HCT116 (cell line): ENCODE measurements around the gene LUZP2. TPM values are rescaled to one million over a fixed set of nuclear protein-coding genes. Genes with fewer than 3 reads are reported as not detected.

Source experiments
- ATAC-seq: fragments of 200-7000 bp; cut with Tn5 transposase; 2 replicates; pipeline ENCODE4 v1.9.1; 2020; ENCODE audit warnings: mild to moderate bottlenecking, moderate library complexity
- BruUV-seq: library from RNA; stranded (reverse); fragments of 400-500 nt; replicated peaks from 2 replicates; lab custom pipeline; 2021; lab: Mats Ljungman, UMichigan
- CTCF ChIA-PET: fragments of 300-600 bp; sonication (Branson Sonifier 250); formaldehyde crosslinking; loops from one replicate; lab custom pipeline; 2021; ENCODE audit warnings: antibody characterized with exemption; lab: Charles Lee
- POLR2A ChIA-PET: fragments of 300-600, 350-600 bp; sonication (Branson Sonifier 250); formaldehyde crosslinking; loops from one replicate; lab custom pipeline; 2021; ENCODE audit warnings: antibody characterized with exemption; lab: Charles Lee
- RAD21 ChIA-PET, 2 experiments: fragments of 300-600 bp; sonication (Branson Sonifier 250); formaldehyde crosslinking; loops; one replicate each; lab custom pipeline; 2023; ENCODE audit warnings: low total read pairs in 2 of 2; ENCODE audit not compliant: uncharacterized antibody in 2 of 2, unreplicated experiment in 2 of 2, low non-redundant PET in 1 of 2; lab: Charles Lee
- DNase-seq: peaks from one replicate; pipeline ENCODE4 v3.0.0-alpha.2; 2010; ENCODE audit warnings: low read depth, low spot score
- H2AFZ ChIP-seq: fragments of 200-600 bp; shearing (Covaris generic), sonication (generic); 2 replicates; pipeline ENCODE4 v1.6.1; 2017; ENCODE audit warnings: low read depth, mixed run types, mixed read lengths, antibody characterized with exemption, low read length; ENCODE audit not compliant: poor library complexity, severe bottlenecking
- H3K27ac ChIP-seq: 2 replicates; pipeline ENCODE4 v1.5.1; 2012; ENCODE audit warnings: low read depth, low read length
- H3K27me3 ChIP-seq: fragments of 200-600 bp; sonication (generic); 2 replicates; pipeline ENCODE4 v1.6.1; 2016; ENCODE audit warnings: mixed run types, low read length, mixed read lengths; ENCODE audit not compliant: insufficient read depth
- H3K36me3 ChIP-seq, 2 experiments: fragments of 200-500 bp in 1 of 2; fragments of 200-600 bp in 1 of 2; sonication (Bioruptor generic) in 1 of 2; sonication (generic) in 1 of 2; 2 replicates each; pipeline versions ENCODE4 v1.5.1 to v1.6.1; 2014 to 2016; ENCODE audit warnings: low read length in 2 of 2, inconsistent platforms in 1 of 2, mixed read lengths in 1 of 2, mixed run types in 1 of 2; ENCODE audit not compliant: insufficient read depth in 2 of 2, control insufficient read depth in 1 of 2
- H3K4me1 ChIP-seq, 2 experiments: fragments of 200-600 bp in 1 of 2; sonication (generic) in 1 of 2; 2 replicates each; pipeline versions ENCODE4 v1.5.1 to v1.6.1; 2012 to 2017; ENCODE audit warnings: low read length in 2 of 2, inconsistent platforms in 1 of 2, mild to moderate bottlenecking in 1 of 2, mixed read lengths in 1 of 2, mixed run types in 1 of 2, moderate library complexity in 1 of 2; ENCODE audit not compliant: insufficient read depth in 2 of 2, control insufficient read depth in 1 of 2
- H3K4me2 ChIP-seq: fragments of 200-600 bp; sonication (generic); 2 replicates; pipeline ENCODE4 v1.6.1; 2017; ENCODE audit warnings: mixed run types, low read length, mixed read lengths
- H3K4me3 ChIP-seq, 2 experiments: fragments of 200-600 bp in 1 of 2; sonication (generic) in 1 of 2; replicated peaks in 1 of 2; 2 replicates each; pipeline ENCODE4 v1.5.1; 2011 to 2016; ENCODE audit warnings: low read length in 2 of 2, control low read depth in 1 of 2, low read depth in 1 of 2, mild to moderate bottlenecking in 1 of 2, mixed read lengths in 1 of 2, mixed run types in 1 of 2
- H3K79me2 ChIP-seq: fragments of 200-600 bp; sonication (generic); 2 replicates; pipeline ENCODE4 v1.6.1; 2017; ENCODE audit warnings: mild to moderate bottlenecking, mixed run types, low read length, moderate library complexity, mixed read lengths; ENCODE audit not compliant: insufficient read depth
- H3K9ac ChIP-seq: fragments of 200-600 bp; sonication (generic); 2 replicates; pipeline ENCODE4 v1.6.1; 2016; ENCODE audit warnings: low read length, mixed read lengths
- H3K9me2 ChIP-seq: fragments of 200-600 bp; sonication (generic), shearing (Covaris generic); 2 replicates; pipeline ENCODE4 v1.6.1; 2017; ENCODE audit warnings: mixed run types, mild to moderate bottlenecking, moderate library complexity; ENCODE audit not compliant: insufficient read depth
- H3K9me3 ChIP-seq, 2 experiments: fragments of 200-500 bp in 1 of 2; fragments of 200-600 bp in 1 of 2; sonication (Bioruptor generic) in 1 of 2; sonication (generic) in 1 of 2; 2 replicates each; pipeline ENCODE4 v1.6.1; 2014 to 2017; ENCODE audit warnings: low read length in 2 of 2, mixed read lengths in 2 of 2, inconsistent platforms in 1 of 2, low read depth in 1 of 2, mild to moderate bottlenecking in 1 of 2, mixed run types in 1 of 2, moderate library complexity in 1 of 2; ENCODE audit not compliant: control insufficient read depth in 1 of 2, insufficient read depth in 1 of 2
- H4K20me1 ChIP-seq: fragments of 200-600 bp; sonication (generic), shearing (Covaris generic); 2 replicates; pipeline ENCODE4 v1.6.1; 2017; ENCODE audit warnings: mixed run types, mild to moderate bottlenecking, moderate library complexity; ENCODE audit not compliant: insufficient read depth
- CEBPB ChIP-seq: IDR thresholded peaks from 2 replicates; pipeline ENCODE4 v1.6.1; 2012; ENCODE audit warnings: low read depth
- ELF1 ChIP-seq: IDR thresholded peaks from 2 replicates; pipeline ENCODE4 v1.6.1; 2012; ENCODE audit warnings: low read depth, borderline replicate concordance
- EZH2 ChIP-seq: fragments of 200-600 bp; sonication (generic); IDR thresholded peaks from 2 replicates; pipeline ENCODE4 v1.6.1; 2017; ENCODE audit warnings: antibody characterized with exemption, mixed run types
- FOSL1 ChIP-seq: IDR thresholded peaks from 2 replicates; pipeline ENCODE4 v1.6.1; 2012; ENCODE audit warnings: low read depth
- POLR2AphosphoS5 ChIP-seq: IDR thresholded peaks from 2 replicates; pipeline ENCODE4 v1.6.1; 2011; ENCODE audit warnings: mild to moderate bottlenecking, low read depth, low read length, moderate library complexity
- SIN3A ChIP-seq: IDR thresholded peaks from 2 replicates; pipeline ENCODE4 v1.6.1; 2012; ENCODE audit warnings: low read depth
- intact Hi-C: fragments of 100-400 bp; cut with micrococcal nuclease; formaldehyde crosslinking; loops from 2 replicates; pipeline ENCODE4 v1.10.0; 2022
- total RNA-seq: library from RNA; stranded (reverse); gene quantifications from one replicate; pipeline ENCODE4 v1.2.1, GENCODE V29; 2021; ENCODE audit not compliant: unreplicated experiment
- TF ChIP-seq, protein P1 (sequence below): IDR thresholded peaks from 2 replicates; pipeline ENCODE4 v1.6.1; 2011; ENCODE audit warnings: mild to moderate bottlenecking, low read length, moderate library complexity; ENCODE audit not compliant: insufficient replicate concordance; ENCODE audit errors: extremely low read depth

Gene LUZP2
- total RNA-seq, 1 experiment from 2014 or later, result not detected

DNA sequence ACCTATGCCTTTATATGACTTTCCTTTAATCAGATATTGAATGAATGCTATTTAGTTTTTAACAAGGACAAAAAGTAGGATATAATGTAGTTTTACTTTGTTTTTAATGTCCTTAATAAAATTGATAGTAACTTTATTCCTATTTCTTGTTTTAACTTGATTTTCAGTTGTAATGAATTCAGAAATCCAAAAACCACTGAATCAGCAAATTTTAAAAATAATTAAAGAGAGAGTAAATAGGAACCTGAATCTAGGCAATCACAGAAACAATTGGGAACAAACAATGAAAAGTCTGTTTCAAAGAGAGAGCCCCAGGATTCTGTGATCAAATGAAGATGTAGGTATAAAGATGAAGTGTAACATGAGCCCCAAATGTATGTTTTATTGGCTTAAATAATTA lies 556.0 kb downstream of the LUZP2 start:
- Histone ChIP-seq H3K9ac (no peak overlapping the region), H3K36me3 (no peaks in the 10 kb centered on the region), H3K27me3 (no peaks in the 10 kb centered on the region), H3K4me1 (no peaks in the 10 kb centered on the region), H3K9me2 (no peaks in the 10 kb centered on the region), H3K27ac (no peak overlapping the region), H2AFZ (no peak overlapping the region), H3K4me3 (no peak overlapping the region), H3K79me2 (no peaks in the 10 kb centered on the region), H4K20me1 (no peaks in the 10 kb centered on the region), H3K9me3 (peaks cover 0 to 8% of the 10 kb centered on the region in 2 experiments; a peak in 1 of 4 replicates), H3K4me2 (no peak overlapping the region)
- intact Hi-C loops, result no loop called here
- ChIA-PET CTCF (no interaction called here), RAD21 (no interaction called here), POLR2A (no interaction called here)
- TF ChIP-seq CEBPB, result no peak
- no peak for TF ChIP-seq EZH2
- TF ChIP-seq, protein P1, sequence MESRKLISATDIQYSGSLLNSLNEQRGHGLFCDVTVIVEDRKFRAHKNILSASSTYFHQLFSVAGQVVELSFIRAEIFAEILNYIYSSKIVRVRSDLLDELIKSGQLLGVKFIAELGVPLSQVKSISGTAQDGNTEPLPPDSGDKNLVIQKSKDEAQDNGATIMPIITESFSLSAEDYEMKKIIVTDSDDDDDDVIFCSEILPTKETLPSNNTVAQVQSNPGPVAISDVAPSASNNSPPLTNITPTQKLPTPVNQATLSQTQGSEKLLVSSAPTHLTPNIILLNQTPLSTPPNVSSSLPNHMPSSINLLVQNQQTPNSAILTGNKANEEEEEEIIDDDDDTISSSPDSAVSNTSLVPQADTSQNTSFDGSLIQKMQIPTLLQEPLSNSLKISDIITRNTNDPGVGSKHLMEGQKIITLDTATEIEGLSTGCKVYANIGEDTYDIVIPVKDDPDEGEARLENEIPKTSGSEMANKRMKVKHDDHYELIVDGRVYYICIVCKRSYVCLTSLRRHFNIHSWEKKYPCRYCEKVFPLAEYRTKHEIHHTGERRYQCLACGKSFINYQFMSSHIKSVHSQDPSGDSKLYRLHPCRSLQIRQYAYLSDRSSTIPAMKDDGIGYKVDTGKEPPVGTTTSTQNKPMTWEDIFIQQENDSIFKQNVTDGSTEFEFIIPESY, result no peak
- no peak for TF ChIP-seq SIN3A
- TF ChIP-seq ELF1, result no peak
- TF ChIP-seq POLR2AphosphoS5, result no peak
- TF ChIP-seq FOSL1, result no peak
- no TSS peak for BruUV-seq
- no peak for ATAC-seq
- DNase-seq, result no peak

DNA sequence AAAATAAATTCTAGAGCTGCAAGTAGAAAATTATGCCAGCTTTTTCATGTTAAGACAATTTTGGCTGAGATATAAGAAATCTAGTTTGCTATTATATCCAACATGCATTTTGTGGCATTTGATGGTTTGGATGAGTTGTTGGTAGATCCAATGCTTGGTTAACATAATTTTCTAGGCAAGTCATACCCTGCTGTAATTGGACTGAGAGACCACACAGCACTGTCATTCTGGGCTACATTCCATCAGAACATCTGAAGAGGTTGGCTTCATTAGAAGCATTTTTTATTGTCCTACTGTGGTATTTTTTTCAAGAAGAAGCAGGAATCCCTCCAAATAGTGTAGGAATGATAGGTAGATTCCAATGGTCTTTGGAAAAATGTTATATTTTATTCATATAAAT lies 561.0 kb downstream of the LUZP2 start:
- POLR2A ChIA-PET, result no interaction called here
- Histone ChIP-seq H3K9me2 (no peaks in the 10 kb centered on the region), H3K9me3 (peaks cover 0 to 3% of the 10 kb centered on the region in 2 experiments; a peak in 1 of 4 replicates), H4K20me1 (no peaks in the 10 kb centered on the region), H3K4me3 (no peak overlapping the region), H3K4me2 (no peak overlapping the region), H3K27me3 (no peaks in the 10 kb centered on the region), H2AFZ (no peak overlapping the region), H3K9ac (no peak overlapping the region), H3K27ac (no peak overlapping the region), H3K4me1 (no peaks in the 10 kb centered on the region), H3K79me2 (no peaks in the 10 kb centered on the region), H3K36me3 (no peaks in the 10 kb centered on the region)
- no TSS peak for BruUV-seq
- ATAC-seq (no peak), DNase-seq (no peak)
- intact Hi-C loops, result no loop called here
- TF ChIP-seq EZH2, result no peak
- TF ChIP-seq CEBPB, result no peak
- CTCF ChIA-PET, result no interaction called here
- RAD21 ChIA-PET, result no interaction called here
